Neural progenitor cell (in vitro differentiated cells): ENCODE results near the gene EP400.

Experiments
- EZH2 ChIP-seq: fragments of 200-600 bp; sonication (generic); IDR thresholded peaks from 2 replicates; pipeline ENCODE4 v1.6.1; 2017; ENCODE audit warnings: antibody characterized with exemption, mild to moderate bottlenecking, moderate library complexity
- EZH2phosphoT487 ChIP-seq: fragments of 200-600 bp; sonication (generic); IDR thresholded peaks from 2 replicates; pipeline ENCODE4 v1.6.1; 2017; ENCODE audit warnings: antibody characterized with exemption
- TF ChIP-seq, protein P1 (sequence below): fragments of 200-600 bp; sonication (generic); IDR thresholded peaks from 2 replicates; pipeline ENCODE4 v1.5.1; 2017; ENCODE audit warnings: antibody characterized with exemption, mild to moderate bottlenecking

DNA sequence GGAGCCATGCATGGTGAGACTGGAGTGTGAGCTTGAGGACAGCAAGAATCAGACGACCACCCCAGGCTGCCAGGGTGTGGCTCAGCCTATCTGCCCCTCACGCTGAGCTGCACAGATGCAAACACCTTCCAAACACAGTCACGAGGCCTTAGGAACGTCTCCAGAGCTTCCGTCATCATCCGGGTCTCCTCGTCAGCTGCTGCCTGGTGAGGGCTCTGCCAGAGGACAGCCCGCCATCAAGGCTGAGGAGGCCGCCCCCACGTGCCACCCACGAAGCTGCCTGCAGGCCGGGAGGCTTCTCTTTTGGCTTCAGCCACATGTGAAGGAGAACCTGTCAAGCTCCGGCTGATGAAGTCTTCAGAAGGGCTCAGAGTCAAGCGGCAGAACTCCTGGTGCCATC lies 180.9 kb downstream of the EP400 start:
- TF ChIP-seq, protein P1, sequence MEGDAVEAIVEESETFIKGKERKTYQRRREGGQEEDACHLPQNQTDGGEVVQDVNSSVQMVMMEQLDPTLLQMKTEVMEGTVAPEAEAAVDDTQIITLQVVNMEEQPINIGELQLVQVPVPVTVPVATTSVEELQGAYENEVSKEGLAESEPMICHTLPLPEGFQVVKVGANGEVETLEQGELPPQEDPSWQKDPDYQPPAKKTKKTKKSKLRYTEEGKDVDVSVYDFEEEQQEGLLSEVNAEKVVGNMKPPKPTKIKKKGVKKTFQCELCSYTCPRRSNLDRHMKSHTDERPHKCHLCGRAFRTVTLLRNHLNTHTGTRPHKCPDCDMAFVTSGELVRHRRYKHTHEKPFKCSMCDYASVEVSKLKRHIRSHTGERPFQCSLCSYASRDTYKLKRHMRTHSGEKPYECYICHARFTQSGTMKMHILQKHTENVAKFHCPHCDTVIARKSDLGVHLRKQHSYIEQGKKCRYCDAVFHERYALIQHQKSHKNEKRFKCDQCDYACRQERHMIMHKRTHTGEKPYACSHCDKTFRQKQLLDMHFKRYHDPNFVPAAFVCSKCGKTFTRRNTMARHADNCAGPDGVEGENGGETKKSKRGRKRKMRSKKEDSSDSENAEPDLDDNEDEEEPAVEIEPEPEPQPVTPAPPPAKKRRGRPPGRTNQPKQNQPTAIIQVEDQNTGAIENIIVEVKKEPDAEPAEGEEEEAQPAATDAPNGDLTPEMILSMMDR: no peak
- no peak for TF ChIP-seq EZH2
- TF ChIP-seq EZH2phosphoT487: no peak
